ENCODE measurements around the gene A1BG.

The A1BG gene

GRCh38 chr19:58362272-58362994 lies 9.1 kb upstream of the A1BG start, which contains the start of gene ZNF497:
ZNF497 (minus strand) TSS chr19:58362751; CDS start chr19:58357635, 5,116 bp downstream.
- peak; percentile 92 for DNase-seq (ENCODE audit: extremely low read depth, low read depth)
- TF ChIP-seq CTCF (IDR thresholded peaks at IDR 0.05; ENCODE audit: low read depth, low read length), result no peak

- no peak; the same call in none of the 2 replicates for TF ChIP-seq CTCF (IDR thresholded peaks at IDR 0.05; ENCODE audit: low read depth, low read length)
- DNase-seq (ENCODE audit: extremely low read depth, low read depth), result no peak
Observed at GRCh38 chr19:58361900-58362271, 8.6 kb upstream of the A1BG start.

GRCh38 chr19:58357481-58358145 lies 4.3 kb upstream of the A1BG start:
- no peak for TF ChIP-seq CTCF (IDR thresholded peaks at IDR 0.05; ENCODE audit: low read depth, low read length)
- DNase-seq (ENCODE audit: extremely low read depth, low read depth), result no peak

- no peak for TF ChIP-seq CTCF (IDR thresholded peaks at IDR 0.05; ENCODE audit: low read depth, low read length)
- DNase-seq (ENCODE audit: extremely low read depth, low read depth), result no peak
Observed at GRCh38 chr19:58356766-58357480, 3.6 kb upstream of the A1BG start.

- no peak for DNase-seq (ENCODE audit: extremely low read depth, low read depth)
Observed at GRCh38 chr19:58355908-58356765, 2.8 kb upstream of the A1BG start.

More at GRCh38 chr19:58355908-58356765, 2.8 kb upstream of the A1BG start:
- TF ChIP-seq CTCF (IDR thresholded peaks at IDR 0.05; ENCODE audit: low read depth, low read length), result no peak
